Subcutaneous adipose tissue (tissue), 4 donors: ENCODE measurements around the gene PCGF2. TPM values are rescaled to one million over a fixed set of nuclear protein-coding genes. Genes with fewer than 3 reads are reported as not detected.

Source experiments
- CTCF ChIP-seq: fragments of 450-650 bp; IDR thresholded peaks from one replicate; pipeline ENCODE4 v1.5.1; 2016; ENCODE audit warnings: low read depth, mild to moderate bottlenecking, control low read depth, antibody characterized with exemption, moderate library complexity
- total RNA-seq, 4 donors: library from RNA; depleted of rRNA; stranded (reverse); fragments of >200 nt; gene quantifications; one replicate each; pipeline ENCODE4 v1.1.0, GENCODE V29; 2016

The PCGF2 gene
- total RNA-seq, 4 donors from 2014 or later = 4.1 to 10.7 (median 7.4) TPM

DNA sequence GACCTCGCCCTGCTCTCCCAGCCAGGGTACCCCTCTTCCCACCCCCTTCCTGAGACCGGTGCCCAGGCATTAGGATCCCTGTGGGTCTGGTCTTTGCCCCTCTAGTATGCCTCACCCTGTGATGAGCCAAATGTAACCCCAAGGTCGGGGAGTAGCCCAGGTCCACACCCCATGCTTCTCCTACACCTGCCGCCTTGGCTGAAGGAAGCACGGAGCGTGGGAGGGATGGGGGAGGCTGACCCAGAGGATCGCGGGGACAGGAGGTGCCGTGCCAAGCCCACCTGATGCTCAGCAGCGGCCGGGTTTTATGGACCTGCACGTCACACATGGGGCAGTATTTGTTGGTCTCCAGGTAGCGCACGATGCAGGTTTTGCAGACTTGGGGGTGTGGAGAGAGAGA lies 8.8 kb downstream of the PCGF2 start:
- no peak for TF ChIP-seq CTCF

DNA sequence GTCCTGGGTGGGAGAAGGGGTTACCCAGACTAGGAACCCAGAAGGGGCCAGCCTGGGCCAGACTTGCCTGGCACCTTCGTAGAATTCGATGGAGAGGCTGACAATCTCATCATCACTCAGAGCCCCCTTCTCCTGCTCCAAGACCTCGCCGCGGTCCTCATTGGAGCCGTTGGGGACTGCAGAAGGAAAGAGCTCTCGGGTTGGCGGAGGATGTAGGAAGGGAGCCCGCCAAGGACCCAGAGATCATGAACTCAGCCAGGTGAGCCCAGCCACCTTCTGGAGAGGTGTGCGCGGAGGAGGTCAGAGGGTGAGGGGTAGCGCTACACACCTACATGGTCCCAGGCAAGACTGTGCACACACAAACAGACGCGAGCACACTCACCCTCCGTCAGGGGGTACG lies 9.4 kb downstream of the PCGF2 start:
- no peak for TF ChIP-seq CTCF

GRCh38 chr17:38738007-38738662 lies 10.0 kb downstream of the PCGF2 start:
- TF ChIP-seq CTCF = no peak

DNA sequence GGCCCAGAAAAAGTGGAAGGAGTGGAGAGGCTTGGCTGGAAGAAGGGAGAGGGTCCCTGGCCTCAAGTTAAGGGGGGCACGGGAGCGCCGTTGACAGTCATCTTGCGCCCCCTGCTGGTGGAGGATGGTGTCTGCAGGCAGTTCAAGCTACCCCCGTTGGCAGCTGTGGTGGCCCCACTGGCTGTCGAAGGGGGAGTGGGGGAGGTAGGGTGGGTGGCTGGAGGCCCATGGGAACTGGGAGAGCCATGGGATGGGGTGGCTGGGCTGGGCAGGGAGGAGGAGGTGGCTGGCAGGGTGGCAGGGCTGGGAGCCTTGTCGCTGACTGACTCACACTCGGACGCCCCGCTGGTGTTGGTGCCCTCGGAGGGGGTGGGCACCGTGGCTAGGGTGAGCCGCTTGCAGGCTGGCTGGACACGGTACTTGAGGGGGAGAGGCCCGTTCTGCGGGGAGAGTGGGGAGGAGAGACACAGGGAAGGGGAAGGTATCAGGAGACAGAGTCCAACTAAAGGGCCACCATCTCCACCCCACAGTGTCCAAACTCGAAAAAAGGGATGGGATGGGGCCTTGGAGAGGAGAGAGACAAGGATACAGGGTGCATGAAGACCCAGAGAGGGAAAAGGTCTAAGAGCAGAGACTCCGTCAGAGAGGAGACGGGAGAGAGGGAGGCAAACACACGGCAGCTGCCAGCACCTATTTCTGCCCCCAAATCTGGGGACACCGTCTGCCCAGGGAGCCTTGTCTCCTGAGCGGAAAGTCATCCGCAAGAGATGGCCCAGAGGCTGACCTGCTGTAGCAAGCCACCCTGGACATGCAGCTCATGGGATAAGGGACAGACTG lies 12.8 kb downstream of the PCGF2 start:
- no peak for TF ChIP-seq CTCF

DNA sequence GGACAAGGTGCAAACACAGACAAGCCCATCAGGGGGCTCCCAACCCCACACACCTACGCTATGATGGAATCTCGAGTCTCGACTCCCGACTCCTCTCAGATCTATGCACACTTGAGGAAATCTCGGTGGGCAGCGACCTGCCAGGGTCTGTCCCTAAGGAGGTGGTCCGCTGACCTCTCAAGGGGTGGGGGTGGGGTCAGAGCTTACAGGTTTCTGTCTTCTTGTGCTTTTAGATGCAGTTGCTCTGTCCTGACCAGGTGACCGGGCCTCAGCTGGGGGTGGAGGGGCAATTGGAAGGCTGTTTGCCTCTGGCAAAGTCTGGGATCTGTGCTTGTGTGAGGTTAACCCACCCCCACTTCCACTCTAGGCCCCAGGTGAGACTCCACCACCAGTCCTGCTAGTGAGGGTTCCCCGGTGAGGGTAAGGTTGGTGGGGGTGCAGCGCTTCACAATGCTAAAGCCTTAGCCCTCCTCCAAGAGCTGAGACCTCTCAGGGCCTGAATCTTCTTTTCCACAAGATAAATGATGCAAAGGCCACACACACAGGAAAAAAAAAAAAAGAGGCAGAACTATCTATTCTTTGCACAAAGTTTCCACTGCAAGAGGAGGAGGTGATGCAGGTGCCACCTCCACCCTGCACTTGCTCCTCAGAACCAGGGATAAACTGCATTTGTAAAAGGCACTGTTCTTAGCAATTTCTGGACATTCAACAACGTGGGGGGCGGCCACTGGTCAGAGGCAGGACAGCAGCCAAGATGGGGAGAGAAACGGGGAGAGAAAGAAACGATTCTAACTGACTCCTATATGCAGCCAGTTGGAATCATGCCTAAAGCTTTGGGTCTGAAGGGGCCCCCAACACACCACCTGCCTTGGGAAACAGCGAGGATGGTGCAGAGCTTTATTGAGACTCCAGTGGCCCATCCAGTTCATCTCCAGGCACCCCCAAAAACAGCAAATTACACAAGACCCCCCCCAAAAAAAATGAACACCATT lies 13.9 kb downstream of the PCGF2 start:
- TF ChIP-seq CTCF = no peak

GRCh38 chr17:38733282-38733981 lies 14.7 kb downstream of the PCGF2 start:
- no peak for TF ChIP-seq CTCF
